Fibroblast of lung (primary cell): ENCODE data around the gene ANKRD7. TPM values are rescaled to one million over a fixed set of nuclear protein-coding genes. Genes with fewer than 3 reads are reported as not detected.

Experiments
- DNase-seq, 2 donors: peaks; one replicate each; pipeline versions ENCODE4 v3.0.0 to v3.0.0-alpha.2; 2010; ENCODE audit warnings: low read depth in 2 of 2
- H2AFZ ChIP-seq: 2 replicates; pipeline ENCODE4 v1.5.1; 2012; ENCODE audit warnings: low read length, control low read depth, inconsistent platforms
- H3K27ac ChIP-seq: 2 replicates; pipeline ENCODE4 v1.5.1; 2011; ENCODE audit warnings: low read length, control low read depth; ENCODE audit not compliant: insufficient read depth
- H3K27me3 ChIP-seq: 2 replicates; pipeline ENCODE4 v1.5.1; 2011; ENCODE audit warnings: mild to moderate bottlenecking, low read length; ENCODE audit not compliant: control insufficient read depth, insufficient read depth
- H3K36me3 ChIP-seq: 2 replicates; pipeline ENCODE4 v1.5.1; 2011; ENCODE audit warnings: low read length; ENCODE audit not compliant: control insufficient read depth, insufficient read depth
- H3K4me1 ChIP-seq: 2 replicates; pipeline ENCODE4 v1.5.1; 2011; ENCODE audit warnings: low read length; ENCODE audit not compliant: control insufficient read depth, insufficient read depth; ENCODE audit errors: extremely low read depth
- H3K4me2 ChIP-seq: 2 replicates; pipeline ENCODE4 v1.5.1; 2011; ENCODE audit warnings: low read length, control low read depth; ENCODE audit not compliant: insufficient read depth; ENCODE audit errors: extremely low read depth
- H3K4me3 ChIP-seq, 4 experiments: fragments of 200-600 bp in 1 of 4; sonication (generic) in 1 of 4; replicated peaks in 1 of 4; 2 replicates each; pipeline ENCODE4 v1.5.1; 2011 to 2016; ENCODE audit warnings: low read length in 4 of 4, low read depth in 3 of 4, mild to moderate bottlenecking in 3 of 4, control low read depth in 2 of 4, inconsistent platforms in 1 of 4, mixed read lengths in 1 of 4; ENCODE audit not compliant: insufficient read depth in 1 of 4; ENCODE audit errors: control extremely low read depth in 1 of 4
- H3K79me2 ChIP-seq: 2 replicates; pipeline ENCODE4 v1.5.1; 2012; ENCODE audit warnings: mild to moderate bottlenecking, low read length, inconsistent platforms; ENCODE audit not compliant: control insufficient read depth, insufficient read depth
- H3K9ac ChIP-seq: 2 replicates; pipeline ENCODE4 v1.5.1; 2011; ENCODE audit warnings: mild to moderate bottlenecking, low read length, control low read depth; ENCODE audit not compliant: insufficient read depth
- H3K9me3 ChIP-seq: 2 replicates; pipeline ENCODE4 v1.5.1; 2012; ENCODE audit warnings: low read depth, low read length; ENCODE audit not compliant: control insufficient read depth, insufficient read depth
- H4K20me1 ChIP-seq: 2 replicates; pipeline ENCODE4 v1.5.1; 2011; ENCODE audit warnings: low read length; ENCODE audit not compliant: control insufficient read depth, insufficient read depth; ENCODE audit errors: extremely low read depth
- EZH2 ChIP-seq: IDR thresholded peaks from 2 replicates; pipeline ENCODE4 v1.5.1; 2012; ENCODE audit warnings: low read length, control low read depth, mild to moderate bottlenecking; ENCODE audit errors: missing control alignments
- polyA plus RNA-seq, 2 donors: library from polyadenylated mRNA; depleted of rRNA in 1 of 2; stranded (reverse) in 1 of 2; unstranded in 1 of 2; fragments of >200 nt; gene quantifications; 2 replicates each; pipeline ENCODE4 v1.2.1, GENCODE V29; 2011 to 2012; ENCODE audit warnings: missing spikeins in 1 of 2
- total RNA-seq: library from RNA; depleted of rRNA; stranded (reverse); fragments of >200 nt; gene quantifications from 2 replicates; pipeline ENCODE4 v1.2.1, GENCODE V29; 2014
- TF ChIP-seq, protein P1 (sequence below), 2 donors: IDR thresholded peaks in 1 of 2; conservative IDR thresholded peaks in 1 of 2; 1 replicate in 1 of 2; 2 replicates in 1 of 2; pipeline ENCODE4 v1.5.1; 2011 to 2012; ENCODE audit warnings: low read length in 2 of 2, control low read depth in 1 of 2, inconsistent platforms in 1 of 2, low read depth in 1 of 2, mild to moderate bottlenecking in 1 of 2

Gene ANKRD7
- total and polyA plus RNA-seq, 2 donors (not counting 1 experiment from before 2014, with no cell fraction given), result 0.40 to 2.8 TPM

DNA sequence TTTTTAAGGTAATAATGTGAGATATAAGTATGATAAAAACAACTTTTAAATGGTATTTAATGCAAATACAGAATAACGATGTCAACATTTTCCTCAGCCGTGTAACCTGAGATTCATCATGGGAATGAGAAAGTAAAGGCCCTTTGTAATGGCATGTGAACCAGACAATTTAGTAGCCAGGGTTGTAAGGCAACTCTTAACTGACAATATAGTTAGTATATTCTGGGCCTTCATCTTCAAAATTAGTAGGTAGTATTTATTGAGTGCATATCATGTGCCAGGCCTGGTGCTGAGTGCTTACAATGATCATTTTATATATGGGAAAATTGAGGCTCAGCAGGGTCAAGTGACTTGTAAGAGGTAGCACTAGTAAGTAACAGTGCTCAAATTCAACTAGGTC is 29.9 kb upstream of the ANKRD7 start:
- no peaks in the 10 kb centered on the region for H3K27me3 ChIP-seq
- H3K9me3 ChIP-seq, result no peaks in the 10 kb centered on the region
- H4K20me1 ChIP-seq, result no peaks in the 10 kb centered on the region
- no peak overlapping the region for H2AFZ ChIP-seq
- peaks cover 2% of the 10 kb centered on the region for H3K36me3 ChIP-seq
- H3K4me3 ChIP-seq, result no peak overlapping the region
- no peak for DNase-seq
- H3K79me2 ChIP-seq, result no peaks in the 10 kb centered on the region
- H3K27ac ChIP-seq, result no peak overlapping the region
- H3K4me1 ChIP-seq, result no peaks in the 10 kb centered on the region
- no peak overlapping the region for H3K4me2 ChIP-seq
- TF ChIP-seq, protein P1, sequence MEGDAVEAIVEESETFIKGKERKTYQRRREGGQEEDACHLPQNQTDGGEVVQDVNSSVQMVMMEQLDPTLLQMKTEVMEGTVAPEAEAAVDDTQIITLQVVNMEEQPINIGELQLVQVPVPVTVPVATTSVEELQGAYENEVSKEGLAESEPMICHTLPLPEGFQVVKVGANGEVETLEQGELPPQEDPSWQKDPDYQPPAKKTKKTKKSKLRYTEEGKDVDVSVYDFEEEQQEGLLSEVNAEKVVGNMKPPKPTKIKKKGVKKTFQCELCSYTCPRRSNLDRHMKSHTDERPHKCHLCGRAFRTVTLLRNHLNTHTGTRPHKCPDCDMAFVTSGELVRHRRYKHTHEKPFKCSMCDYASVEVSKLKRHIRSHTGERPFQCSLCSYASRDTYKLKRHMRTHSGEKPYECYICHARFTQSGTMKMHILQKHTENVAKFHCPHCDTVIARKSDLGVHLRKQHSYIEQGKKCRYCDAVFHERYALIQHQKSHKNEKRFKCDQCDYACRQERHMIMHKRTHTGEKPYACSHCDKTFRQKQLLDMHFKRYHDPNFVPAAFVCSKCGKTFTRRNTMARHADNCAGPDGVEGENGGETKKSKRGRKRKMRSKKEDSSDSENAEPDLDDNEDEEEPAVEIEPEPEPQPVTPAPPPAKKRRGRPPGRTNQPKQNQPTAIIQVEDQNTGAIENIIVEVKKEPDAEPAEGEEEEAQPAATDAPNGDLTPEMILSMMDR (conservative IDR thresholded peaks at IDR 0.05 in 1 of 2, IDR thresholded peaks at IDR 0.05 in 1 of 2; ENCODE audit: low read depth in 1 of 2, low read length in 2 of 2), result no peak
- TF ChIP-seq EZH2, result no peak
- no peak overlapping the region for H3K9ac ChIP-seq

DNA sequence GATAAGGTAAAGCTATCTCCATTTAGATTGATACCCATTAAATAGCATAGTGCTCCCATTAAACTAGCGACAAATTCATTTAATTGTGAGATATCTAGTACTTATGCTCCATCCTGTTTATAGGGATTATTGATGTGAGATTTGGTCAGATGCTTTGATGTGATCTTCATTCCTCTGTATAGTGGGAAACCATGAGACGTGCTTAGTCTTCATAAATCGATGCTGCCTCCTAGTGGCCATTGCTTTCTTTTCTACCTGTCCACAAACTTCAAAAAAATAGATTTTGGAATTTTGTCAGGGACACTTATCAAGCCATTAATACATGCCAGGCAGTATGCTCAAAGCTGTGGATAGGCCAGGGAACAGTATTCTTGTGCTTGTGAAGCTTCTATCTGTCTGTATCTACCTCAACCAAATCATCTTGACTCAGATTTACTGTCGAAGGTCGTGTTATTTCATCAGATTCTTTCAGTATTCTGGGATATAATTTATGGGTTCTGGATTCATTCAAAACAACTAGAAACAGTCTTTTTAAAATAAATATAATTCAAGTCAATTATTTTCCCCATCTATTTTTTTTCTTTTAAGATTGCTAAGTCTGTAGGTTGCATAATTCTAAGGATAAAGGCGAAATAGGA is 28.5 kb upstream of the ANKRD7 start:
- H3K27me3 ChIP-seq, result no peaks in the 10 kb centered on the region
- peak; percentile 59 to 75 for DNase-seq
- H2AFZ ChIP-seq, result no peak overlapping the region

DNA sequence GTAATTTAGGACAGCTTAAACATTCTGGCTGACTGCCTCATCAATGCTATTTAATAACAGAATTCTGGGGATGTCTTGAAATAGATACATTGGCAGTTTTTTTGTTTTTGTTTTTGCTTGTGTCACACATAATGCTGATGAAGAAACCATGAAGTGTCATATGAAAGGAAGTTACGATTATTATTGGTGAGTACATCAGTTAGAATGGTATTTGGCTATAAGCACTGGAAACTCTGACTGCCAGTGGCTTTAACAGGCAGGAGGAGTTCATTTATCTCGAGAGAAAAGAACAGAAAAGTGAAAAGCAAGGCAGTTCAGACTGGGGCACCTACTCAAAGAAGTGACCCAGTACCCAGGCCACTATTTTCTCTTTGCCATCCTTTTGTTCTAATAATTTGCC is 22.4 kb upstream of the ANKRD7 start:
- Histone ChIP-seq H3K27ac (no peak overlapping the region), H3K4me3 (no peak overlapping the region), H3K79me2 (no peaks in the 10 kb centered on the region), H3K9ac (no peak overlapping the region), H4K20me1 (no peaks in the 10 kb centered on the region), H3K9me3 (no peaks in the 10 kb centered on the region), H3K27me3 (no peaks in the 10 kb centered on the region), H3K36me3 (no peaks in the 10 kb centered on the region), H3K4me2 (no peak overlapping the region), H3K4me1 (no peaks in the 10 kb centered on the region), H2AFZ (no peak overlapping the region)
- no peak for TF ChIP-seq EZH2
- TF ChIP-seq, protein P1 (conservative IDR thresholded peaks at IDR 0.05 in 1 of 2, IDR thresholded peaks at IDR 0.05 in 1 of 2; ENCODE audit: low read depth in 1 of 2, low read length in 2 of 2), result no peak
- peak in 1 of 2 donors; percentile 4 for DNase-seq

More for the DNA sequence above, 28.5 kb upstream of the ANKRD7 start:
- Histone ChIP-seq H3K4me3 (no peak overlapping the region), H3K4me1 (no peaks in the 10 kb centered on the region), H3K27ac (no peak overlapping the region), H3K9me3 (no peaks in the 10 kb centered on the region), H3K36me3 (no peaks in the 10 kb centered on the region), H4K20me1 (no peaks in the 10 kb centered on the region), H3K4me2 (no peak overlapping the region), H3K79me2 (no peaks in the 10 kb centered on the region), H3K9ac (no peak overlapping the region)
- TF ChIP-seq EZH2, result no peak
- TF ChIP-seq, protein P1 (conservative IDR thresholded peaks at IDR 0.05 in 1 of 2, IDR thresholded peaks at IDR 0.05 in 1 of 2; ENCODE audit: low read depth in 1 of 2, low read length in 2 of 2), result peak; percentile 79 to 81
